HG02840 (cell line): ENCODE data around the gene DISP3.

ENCODE experiments used
- ATAC-seq: cut with Tn5 transposase; IDR thresholded peaks from one replicate; pipeline ENCODE4 v1.9.1; 2021; ENCODE audit warnings: mild to moderate bottlenecking, moderate library complexity, moderate number of reproducible peaks; ENCODE audit not compliant: unreplicated experiment, low FRiP score

Gene DISP3

GRCh38 chr1:11525516-11525915, 46.6 kb downstream of the DISP3 start:
- ATAC-seq = no peak

GRCh38 chr1:11526071-11526895, 47.3 kb downstream of the DISP3 start:
- no peak for ATAC-seq

- no peak for ATAC-seq
Measured at GRCh38 chr1:11527541-11528452, 48.8 kb downstream of the DISP3 start.

- no peak for ATAC-seq
Measured at GRCh38 chr1:11528611-11529261, 49.8 kb downstream of the DISP3 start.

- ATAC-seq = no peak
Measured at GRCh38 chr1:11529330-11529729, 50.4 kb downstream of the DISP3 start.

- no peak for ATAC-seq
Measured at GRCh38 chr1:11529763-11530730, 51.1 kb downstream of the DISP3 start.

- no peak for ATAC-seq
Measured at GRCh38 chr1:11530731-11531311, 51.9 kb downstream of the DISP3 start.

- ATAC-seq = no peak
Measured at GRCh38 chr1:11531314-11531870, 52.4 kb downstream of the DISP3 start.

- no peak for ATAC-seq
Measured at GRCh38 chr1:11531943-11532342, 53.0 kb downstream of the DISP3 start.

- no peak for ATAC-seq
Measured at GRCh38 chr1:11533790-11534787, 55.1 kb downstream of the DISP3 start.

GRCh38 chr1:11534846-11535245, 55.9 kb downstream of the DISP3 start:
- ATAC-seq = no peak

GRCh38 chr1:11535316-11535715, 56.4 kb downstream of the DISP3 start:
- no peak for ATAC-seq

GRCh38 chr1:11535761-11536572, 57.0 kb downstream of the DISP3 start:
- ATAC-seq = no peak

- no peak for ATAC-seq
Measured at GRCh38 chr1:11536573-11537379, 57.8 kb downstream of the DISP3 start.

- ATAC-seq = no peak
Measured at GRCh38 chr1:11537380-11537764, 58.4 kb downstream of the DISP3 start.

GRCh38 chr1:11537854-11538591, 59.1 kb downstream of the DISP3 start:
- ATAC-seq = no peak
